ENCODE data around the gene NMNAT2.
"Not testable (repeated sequence)": the region's sequence is repeated elsewhere in the genome, so short reads cannot be mapped to it uniquely, and the experiment has no call there.

The NMNAT2 gene

DNA sequence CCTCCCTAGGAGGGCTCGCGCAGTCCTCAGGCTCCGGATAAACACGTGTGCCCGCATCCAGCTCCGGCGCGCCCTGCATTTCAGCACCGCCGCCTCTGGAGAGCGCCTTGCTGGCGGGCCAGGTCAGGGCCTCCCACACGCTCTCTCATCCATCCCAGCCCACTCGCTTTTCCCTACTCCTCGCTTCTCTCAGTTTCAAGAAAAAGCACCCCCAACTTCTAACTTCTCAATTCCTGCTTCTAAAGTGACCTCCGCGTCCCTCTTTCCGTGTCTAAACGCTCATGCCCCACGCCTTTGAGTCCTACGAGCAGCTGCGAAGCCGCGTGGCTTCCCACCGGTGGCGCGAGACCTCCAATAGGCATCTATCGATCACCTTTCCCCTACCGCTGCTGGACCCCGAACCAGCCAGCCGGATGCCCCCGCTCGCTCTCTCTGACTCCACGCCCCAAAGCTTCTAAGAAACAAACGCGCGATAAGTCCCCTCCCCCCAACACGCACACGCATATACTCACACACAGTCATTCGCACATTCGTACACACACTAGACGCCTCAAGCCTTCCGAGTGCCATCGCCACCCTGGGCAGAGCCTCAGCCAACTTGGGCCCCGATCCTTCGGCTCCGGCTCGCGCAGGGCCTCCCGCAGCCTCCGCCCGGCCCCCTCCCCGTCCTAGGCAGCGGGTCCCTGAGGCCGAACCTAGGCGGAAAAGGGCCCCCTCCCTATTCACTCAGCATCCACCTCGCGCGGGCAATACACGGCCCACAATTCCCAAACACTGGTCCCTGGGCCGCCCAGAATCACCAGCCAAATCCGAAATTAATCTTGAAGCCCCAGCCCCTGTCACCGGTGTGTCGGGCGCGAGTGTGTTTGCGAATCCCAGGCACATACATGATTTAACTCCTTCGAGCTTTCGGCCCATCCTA, 1.1 kb downstream of the NMNAT2 start:
- no peak for DNase-seq (ENCODE audit: low read depth)

DNA sequence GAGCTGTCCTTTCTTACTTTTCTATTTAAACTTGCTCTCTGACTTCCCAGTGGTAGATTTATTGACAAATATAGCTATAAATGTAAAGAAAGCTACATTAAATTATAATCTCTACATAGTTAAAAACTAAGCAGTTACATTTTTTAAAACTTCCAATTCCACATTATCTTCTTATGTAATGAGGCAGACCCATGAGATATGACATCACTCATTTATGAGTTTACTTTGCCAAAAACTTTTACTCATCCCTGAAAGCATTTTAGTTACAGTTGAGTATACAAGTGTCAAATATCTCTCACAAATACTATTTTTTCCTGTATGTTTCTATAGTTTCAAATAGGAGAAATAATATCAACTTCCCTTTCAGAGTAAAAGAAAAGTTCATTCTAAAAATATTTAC, 3.8 kb downstream of the NMNAT2 start:
- DNase-seq (ENCODE audit: low read depth), result no peak

DNA sequence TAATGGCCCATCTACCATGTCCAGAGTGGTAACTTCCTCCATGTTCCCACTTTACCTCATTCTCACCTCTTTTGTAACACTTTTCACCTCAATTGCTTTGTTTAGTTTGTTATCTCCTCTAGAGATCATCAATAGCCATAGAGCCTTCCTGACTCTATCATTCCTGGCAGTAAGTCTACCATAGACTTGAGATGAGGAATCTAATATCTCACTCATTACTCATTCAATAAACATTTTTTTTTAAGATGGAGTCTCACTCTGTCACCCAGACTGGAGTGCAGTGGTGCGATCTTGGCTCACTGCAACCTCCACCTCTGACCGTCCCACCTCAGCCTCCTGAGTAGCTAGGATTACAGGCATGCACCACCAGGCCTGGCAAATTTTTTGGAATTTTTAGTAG, 7.1 kb downstream of the NMNAT2 start:
- DNase-seq (ENCODE audit: low read depth), result no peak

DNA sequence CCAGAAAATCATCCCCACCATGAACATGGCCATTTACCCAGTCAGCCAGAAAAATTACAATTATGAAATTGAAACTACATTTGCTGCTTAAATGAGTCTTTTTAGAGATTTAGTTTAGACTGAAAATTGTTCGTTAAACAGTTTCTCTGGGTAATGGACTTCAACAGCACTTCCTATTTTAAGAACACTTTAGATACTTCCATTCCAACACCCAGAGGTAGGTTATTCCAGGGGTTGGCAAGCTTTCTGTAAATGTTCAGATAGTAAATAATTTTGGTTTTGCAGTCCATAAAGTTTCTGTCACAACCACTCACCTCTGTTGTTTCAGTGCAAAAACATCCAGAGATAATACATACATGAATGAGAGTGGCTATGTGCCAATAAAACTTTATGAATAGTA, 10.2 kb downstream of the NMNAT2 start:
- no peak for DNase-seq (ENCODE audit: low read depth)

DNA sequence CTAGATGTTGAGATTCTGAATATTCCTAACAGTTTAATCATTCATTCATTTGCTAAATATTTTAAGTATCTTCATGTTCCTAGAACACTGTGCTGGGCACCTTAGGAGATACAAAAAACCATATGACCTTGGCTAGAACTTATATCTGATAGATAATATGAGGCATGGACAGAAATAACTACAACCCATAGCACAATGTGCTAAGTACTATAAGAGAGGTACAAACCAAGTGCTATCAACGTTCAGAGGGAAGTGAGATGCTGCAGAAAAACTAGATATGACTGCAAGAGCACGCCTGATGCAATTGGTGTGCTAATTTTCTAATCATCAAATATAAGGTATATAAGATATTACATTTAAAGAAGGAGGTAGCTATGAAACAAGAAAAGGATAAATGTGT, 10.7 kb downstream of the NMNAT2 start:
- DNase-seq (ENCODE audit: low read depth), result no peak

DNA sequence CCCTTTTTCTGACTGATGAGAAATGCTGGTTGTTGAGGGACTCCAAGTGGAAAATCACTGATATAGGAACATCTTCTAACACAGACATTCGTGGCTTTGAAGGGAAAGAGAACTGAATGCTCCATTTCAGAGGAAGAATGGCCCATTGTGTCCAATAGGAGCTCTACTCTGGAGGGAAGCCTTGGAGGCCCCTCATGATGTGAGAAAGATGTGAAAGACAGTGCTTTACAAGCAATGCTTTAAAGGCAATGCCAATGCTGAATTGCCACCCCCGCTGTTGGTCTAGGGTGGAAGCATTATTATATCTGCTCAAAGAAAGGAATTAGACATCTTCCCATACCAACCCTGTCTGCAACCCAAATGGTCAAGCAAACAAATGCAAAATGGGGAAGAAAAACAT, 13.7 kb downstream of the NMNAT2 start:
- no peak for DNase-seq (ENCODE audit: low read depth)

DNA sequence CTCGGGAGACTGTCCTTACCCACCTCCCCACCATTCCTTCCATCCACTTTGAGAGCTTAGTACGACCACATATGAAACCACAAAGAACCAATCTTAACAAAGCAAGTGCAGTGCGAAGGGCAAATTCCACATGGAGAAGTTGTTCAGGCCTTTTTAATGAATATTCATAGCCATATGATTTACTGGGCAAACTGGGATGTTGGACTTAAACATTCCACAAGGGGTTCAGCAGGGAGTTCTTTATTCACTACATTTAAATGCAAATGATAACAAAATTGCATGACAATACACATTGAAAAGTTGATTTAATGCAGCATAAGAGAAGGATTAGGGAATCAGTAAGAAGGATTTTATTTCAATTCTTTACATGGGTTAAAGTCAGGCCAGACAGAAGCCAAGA, 14.7 kb downstream of the NMNAT2 start:
- no peak for DNase-seq (ENCODE audit: low read depth)

DNA sequence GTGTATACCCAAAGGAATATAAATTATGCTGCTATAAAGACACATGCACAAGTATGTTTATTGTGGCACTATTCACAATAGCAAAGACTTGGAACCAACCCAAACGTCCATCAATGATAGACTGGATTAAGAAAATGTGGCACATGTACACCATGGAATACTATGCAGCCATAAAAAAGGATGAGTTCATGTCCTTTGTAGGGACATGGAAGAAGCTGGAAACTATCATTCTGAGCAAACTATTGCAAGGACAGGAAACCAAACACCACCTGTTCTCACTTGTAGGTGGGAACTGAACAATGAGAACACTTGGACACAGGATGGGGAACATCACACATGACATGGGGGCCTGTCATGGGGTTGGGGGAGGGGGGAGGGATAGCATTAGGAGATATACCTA, 16.6 kb downstream of the NMNAT2 start:
- not testable (repeated sequence) for DNase-seq (ENCODE audit: low read depth)

DNA sequence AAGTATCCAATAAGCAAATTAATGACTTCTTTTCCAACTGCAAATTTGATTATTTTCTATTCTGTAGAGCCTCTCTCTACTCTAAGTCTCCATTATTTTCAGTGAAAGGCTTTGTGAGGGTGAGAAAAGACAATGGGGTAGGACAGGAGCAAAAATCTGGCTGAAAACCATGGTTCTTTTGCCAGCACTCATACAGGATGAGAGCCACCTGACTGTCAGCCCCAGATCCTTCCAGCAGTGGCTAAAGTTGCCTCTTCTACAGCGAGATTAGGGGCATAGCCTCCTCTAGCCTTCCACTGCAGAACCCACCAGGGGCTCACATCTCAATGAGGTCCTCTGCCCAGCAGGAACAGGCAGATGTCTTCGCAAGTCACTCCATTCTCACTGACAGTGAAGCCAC, 23.7 kb downstream of the NMNAT2 start:
- no peak for DNase-seq (ENCODE audit: low read depth)

DNA sequence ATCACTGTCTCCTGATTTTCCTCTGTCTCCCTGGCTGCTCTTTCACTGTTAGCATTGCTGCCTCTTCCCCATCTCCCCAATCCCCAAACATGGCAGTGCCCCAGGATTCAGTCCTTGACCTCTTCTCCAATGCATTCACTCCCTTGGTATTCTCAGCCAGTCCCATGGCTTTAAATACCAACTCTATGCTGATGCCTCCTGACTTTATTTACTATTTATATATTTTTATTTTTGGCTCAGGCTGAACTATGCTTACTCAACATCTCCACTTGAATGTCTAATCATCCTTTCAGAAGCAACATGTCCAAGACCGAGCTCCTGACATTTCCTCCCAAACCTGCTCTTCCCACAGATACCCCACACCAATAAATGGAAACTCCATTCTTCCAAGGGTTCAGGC, 26.3 kb downstream of the NMNAT2 start:
- DNase-seq (ENCODE audit: low read depth), result no peak

DNA sequence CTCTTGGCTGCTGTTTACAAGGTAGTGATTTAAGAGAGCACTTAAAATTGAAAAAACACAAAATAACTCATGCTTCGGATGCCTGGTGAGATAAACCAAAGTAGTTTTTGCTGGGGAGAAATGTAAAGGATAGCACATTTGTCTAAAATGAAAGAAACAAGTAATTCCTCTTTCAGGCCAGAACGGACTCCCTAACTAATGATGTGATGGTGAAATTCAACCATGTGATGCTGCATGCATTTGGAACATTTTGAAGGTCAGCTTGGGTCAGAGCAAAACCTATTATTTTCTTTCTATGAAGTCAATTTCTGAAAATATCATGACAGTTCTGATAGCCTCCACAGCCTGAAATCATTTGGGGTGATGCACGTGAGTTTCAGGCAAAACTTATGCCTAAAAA, 27.6 kb downstream of the NMNAT2 start:
- no peak for DNase-seq (ENCODE audit: low read depth)

DNA sequence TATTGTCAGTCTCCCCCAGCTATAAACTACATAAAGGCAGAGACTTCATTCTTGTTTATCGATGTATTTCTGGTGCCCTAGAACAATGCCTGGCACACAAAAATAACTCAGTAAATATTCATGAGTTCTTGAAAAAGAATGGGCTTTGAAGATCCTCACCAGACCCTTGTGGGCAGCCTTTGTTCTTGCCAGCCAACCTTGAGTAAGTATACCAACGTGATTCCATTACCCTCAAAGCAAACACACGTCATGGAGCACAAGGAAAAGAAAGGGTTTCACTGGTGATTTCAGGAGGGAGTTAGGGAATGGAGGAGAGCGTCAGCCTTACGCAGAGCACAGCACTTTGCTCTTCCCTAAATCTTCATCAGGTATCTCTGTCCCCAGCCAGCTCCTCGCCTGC, 29.4 kb downstream of the NMNAT2 start:
- no peak for DNase-seq (ENCODE audit: low read depth)

DNA sequence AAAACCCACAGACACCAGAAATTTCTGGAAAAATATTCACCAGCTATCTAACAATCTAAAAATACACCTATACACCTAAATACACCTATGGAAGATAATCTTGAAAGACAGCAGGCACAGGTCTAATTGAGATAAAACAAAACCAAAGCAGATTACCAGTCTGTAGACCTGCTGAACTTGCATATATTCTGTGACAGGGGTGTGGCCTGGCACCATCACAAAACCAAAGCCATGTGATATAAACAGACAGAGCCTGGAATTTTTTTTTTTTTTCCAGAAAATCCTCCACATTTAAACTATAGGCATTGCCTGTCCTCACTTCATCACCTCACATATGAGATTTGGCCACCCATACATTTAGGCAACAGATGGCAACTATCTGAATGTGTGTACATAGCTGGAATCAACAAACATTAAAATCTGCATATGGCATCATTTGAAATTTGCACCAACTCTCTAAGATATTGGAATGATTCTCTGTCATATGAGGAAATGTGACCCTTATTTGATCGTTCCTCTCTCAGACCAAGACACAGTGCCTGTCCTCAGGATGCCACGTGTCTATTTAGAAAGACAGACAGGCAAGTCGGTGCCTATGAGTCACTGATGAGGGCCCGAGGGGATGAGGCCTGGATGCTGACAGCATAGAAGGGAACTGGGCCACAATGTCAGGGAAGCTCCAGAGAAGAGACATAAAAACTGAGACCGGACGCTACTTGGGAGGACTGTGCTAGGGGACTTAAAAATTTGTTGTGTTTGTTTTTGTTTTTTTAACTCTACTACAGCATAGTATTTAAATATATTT, 32.6 kb downstream of the NMNAT2 start:
- no peak for DNase-seq (ENCODE audit: low read depth)

DNA sequence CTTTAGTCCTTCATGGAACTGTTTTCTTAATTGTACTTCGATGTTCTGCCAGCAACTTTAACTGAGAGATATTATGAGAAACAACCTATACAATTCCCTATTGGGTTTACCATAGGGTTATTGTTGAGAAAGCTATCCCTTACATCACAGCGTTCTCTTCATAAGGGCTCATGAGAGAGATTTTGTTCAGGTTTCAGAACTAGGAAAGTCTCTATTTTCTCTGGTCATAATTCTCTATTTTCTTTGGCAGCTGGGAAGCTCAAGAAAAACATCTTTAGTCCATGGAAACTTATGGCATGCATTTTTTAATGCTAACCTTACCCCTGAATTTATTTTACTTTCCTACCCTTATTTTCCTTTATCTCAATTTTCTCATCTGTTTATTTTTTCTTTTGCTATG, 38.2 kb downstream of the NMNAT2 start:
- no peak for DNase-seq (ENCODE audit: low read depth)

DNA sequence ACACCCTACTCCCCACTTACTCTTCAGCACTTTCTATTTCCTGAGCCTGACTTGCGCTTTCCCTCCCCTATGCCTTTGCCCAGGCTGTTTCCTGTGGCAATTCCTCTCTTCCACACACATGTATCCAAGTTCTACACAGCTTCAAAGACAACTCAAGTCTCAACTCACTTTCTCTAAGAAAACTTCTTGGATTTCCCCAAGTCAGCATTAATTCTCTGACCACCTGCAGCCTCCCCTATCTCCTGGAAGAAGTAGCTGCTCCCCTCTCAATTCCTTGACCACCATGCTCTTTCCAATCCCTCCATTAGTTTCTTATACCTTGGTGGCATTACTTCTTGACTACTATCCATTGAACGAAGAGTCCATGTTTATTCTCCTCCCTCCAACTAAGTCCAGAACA, 42.8 kb downstream of the NMNAT2 start:
- no peak for DNase-seq (ENCODE audit: low read depth)

DNA sequence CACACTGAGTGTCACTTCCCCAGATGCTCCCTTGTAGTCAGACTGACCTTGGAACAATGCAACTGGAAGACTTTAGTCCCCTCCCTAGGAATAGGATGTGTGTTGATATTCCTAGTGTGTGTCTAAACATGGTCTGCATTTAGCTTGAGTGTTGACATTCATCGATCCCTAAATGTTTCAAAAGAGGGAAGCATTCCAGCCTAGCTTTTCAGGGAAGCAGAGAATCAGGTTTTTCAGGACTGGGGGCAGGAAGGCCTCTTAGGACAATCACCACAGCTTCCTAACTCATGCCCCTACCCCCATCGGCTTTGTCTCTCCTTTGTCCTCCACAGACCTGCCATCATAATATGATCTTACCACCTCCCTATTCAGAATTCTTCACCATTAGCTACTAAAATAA, 43.4 kb downstream of the NMNAT2 start:
- no peak for DNase-seq (ENCODE audit: low read depth)

DNA sequence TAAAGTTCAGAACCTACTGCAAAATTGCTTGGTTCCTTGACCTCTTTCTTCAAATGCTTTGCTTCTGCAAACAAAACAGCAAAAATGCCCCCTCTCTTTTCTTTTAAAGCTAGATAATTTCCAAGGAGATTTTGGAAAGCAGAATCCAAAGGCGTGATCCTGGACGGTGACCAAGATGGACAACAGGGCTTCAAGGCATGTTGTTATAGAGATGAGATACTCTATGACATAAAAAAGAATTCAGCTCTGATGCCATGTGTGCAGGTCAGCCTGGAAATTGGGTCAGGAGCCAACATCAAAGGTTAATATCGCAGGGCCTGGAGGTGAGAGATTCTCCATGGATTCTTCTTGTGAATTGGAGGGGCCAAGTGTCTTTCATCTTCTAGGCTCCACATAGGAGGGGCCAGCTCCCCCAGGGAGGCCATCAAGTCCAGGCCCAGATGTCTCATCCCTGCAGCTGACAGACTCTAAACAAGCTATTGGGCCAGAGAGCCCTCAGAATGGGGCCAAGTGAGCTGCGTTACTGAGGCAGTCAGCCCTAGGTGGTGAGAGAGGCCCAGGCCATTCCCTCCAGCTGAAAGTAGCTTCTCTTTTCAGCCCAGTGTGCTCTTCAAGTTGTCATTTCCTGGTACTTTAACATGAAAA, 45.5 kb downstream of the NMNAT2 start:
- DNase-seq (ENCODE audit: low read depth), result no peak

DNA sequence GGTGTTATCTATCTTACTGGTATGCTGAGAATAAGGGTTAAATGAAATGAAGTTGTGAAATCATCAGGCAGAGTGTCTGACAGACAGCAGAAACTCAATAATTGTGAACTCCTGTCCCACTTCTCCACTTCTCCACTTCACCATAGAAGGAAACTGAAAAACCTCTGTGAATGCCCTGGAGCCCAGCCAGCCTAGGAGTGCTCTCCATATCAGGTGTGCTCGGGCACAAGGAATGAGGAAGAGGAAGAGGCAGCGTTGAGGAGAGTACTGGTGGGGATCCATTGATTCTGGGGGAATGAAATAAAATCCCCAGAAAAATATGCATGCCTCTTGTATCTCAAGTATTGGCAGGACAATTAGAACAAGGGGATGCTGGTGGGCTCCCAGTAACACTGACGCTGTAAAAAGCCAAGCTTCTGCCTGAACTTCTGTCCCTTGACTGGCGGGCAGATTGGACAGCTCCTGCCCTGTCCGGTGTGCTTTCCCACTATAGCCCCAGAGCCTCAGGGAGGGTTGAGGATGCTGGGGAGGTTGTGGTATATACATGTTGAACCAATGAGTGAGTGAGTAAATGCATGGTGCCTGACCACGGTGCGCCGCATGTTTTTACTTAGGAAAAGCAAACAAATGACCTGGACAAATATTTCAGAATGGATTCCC, 47.7 kb downstream of the NMNAT2 start:
- no peak for DNase-seq (ENCODE audit: low read depth)

DNA sequence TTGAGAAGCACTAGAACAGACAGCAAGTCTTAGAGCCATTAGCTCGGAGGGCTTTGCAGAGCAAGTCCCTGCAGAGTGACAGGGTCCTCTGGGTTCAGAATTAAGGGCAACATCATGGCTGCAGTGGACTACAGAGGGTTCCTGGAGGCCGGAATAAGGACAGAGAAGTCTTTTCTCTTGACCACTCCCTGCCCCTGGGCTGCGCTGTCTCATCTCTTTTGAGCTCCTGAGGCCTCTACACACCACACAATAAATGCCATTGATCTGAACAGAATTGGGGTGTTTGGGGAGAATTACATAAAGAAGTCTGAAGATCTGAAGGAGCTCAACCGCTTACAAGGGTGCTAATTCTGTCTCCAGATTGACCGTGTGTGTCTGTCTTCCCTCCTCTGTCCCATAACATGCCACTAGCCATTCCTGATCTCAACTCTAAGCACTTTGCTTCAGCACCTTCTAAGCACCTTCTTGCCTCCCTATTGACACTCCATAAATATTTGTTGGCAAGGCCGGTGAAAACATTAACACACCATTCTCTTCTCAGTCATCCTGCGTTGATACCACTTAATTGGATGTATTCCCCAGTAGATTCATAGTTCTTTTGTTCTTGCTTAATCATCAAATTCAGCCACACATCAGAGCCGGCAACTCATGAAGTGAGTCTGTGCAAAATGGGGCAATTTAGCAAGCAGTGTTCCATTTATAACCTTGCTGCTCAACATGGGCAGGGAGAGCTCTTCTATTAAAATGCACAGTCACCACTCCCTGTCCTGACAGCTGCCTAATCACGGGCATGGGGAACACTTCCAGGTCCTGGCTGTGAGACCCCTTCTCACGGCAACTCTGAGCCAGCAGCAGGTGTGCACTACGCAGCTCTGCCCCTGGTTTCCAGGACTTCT, 49.7 kb downstream of the NMNAT2 start:
- no peak for DNase-seq (ENCODE audit: low read depth)

DNA sequence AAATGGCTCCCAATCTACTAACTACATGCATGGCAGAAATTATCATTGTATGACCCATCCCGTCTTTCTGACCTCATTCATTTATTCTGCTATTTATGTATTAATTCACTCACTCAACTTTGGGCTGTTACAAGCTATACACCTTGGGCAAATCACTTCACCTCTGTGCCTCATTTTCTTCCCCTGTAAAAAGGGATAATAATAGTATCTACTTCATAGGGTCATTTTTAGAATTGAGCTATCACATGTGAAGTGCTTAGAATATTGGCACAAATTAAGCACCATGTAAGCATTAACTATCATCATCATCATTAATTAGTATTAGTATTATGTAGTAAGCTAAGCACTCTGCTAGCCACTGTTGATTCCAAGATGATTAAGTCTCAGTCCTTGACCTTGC, 52.1 kb downstream of the NMNAT2 start:
- no peak for DNase-seq (ENCODE audit: low read depth)

DNA sequence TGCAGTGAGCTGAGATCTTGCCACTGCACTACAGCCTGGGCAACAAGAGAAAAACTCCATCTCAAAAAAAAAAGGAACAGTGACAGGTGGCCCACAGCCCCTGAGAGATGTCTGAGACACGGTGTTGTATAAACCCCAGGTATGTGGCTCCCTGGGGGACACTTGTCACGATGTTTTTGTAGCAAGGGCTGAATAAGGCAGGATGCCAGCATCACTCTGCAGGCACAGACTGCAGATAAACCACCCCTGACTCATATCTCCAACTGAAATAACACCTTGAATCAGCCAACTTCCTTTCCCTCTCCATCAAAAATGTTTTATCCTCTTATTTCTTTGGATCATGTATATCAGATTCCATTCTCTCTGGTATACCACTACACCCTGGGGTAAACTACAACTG, 52.5 kb downstream of the NMNAT2 start:
- DNase-seq (ENCODE audit: low read depth), result no peak

Measured in HS-5 (cell line).